ENCODE measurements around the gene HEXIM2.

- TF ChIP-seq EZH2 (IDR thresholded peaks at IDR 0.05) (no peak), POLR2A (IDR thresholded peaks at IDR 0.05; ENCODE audit: borderline replicate concordance, extremely low read depth, insufficient read depth, insufficient read length) (peak; percentile 54), YY1 (IDR thresholded peaks at IDR 0.05; ENCODE audit: extremely low read depth, insufficient replicate concordance, low read depth, low read length) (no peak), ELF1 (IDR thresholded peaks at IDR 0.05; ENCODE audit: borderline replicate concordance, low read depth) (no peak), ZNF274 (IDR thresholded peaks at IDR 0.05; ENCODE audit: low read depth, low read length) (no peak), POLR2AphosphoS5 (IDR thresholded peaks at IDR 0.05; ENCODE audit: low read depth, low read length) (peak; percentile 71), ZBTB33 (IDR thresholded peaks at IDR 0.05; ENCODE audit: extremely low read depth, insufficient replicate concordance, low read length) (no peak), EZH2phosphoT487 (IDR thresholded peaks at IDR 0.05; ENCODE audit: borderline replicate concordance) (no peak)
- TF ChIP-seq, protein P1, sequence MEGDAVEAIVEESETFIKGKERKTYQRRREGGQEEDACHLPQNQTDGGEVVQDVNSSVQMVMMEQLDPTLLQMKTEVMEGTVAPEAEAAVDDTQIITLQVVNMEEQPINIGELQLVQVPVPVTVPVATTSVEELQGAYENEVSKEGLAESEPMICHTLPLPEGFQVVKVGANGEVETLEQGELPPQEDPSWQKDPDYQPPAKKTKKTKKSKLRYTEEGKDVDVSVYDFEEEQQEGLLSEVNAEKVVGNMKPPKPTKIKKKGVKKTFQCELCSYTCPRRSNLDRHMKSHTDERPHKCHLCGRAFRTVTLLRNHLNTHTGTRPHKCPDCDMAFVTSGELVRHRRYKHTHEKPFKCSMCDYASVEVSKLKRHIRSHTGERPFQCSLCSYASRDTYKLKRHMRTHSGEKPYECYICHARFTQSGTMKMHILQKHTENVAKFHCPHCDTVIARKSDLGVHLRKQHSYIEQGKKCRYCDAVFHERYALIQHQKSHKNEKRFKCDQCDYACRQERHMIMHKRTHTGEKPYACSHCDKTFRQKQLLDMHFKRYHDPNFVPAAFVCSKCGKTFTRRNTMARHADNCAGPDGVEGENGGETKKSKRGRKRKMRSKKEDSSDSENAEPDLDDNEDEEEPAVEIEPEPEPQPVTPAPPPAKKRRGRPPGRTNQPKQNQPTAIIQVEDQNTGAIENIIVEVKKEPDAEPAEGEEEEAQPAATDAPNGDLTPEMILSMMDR (IDR thresholded peaks at IDR 0.05 in 2 of 3, conservative IDR thresholded peaks at IDR 0.05 in 1 of 3; ENCODE audit: borderline replicate concordance in 1 of 3, insufficient read depth in 1 of 3, low read depth in 2 of 3, low read length in 2 of 3), result peak in 2 of 3 experiments; percentile 13 to 18; a peak in 1 of 6 replicates
- TF ChIP-seq, protein P2, sequence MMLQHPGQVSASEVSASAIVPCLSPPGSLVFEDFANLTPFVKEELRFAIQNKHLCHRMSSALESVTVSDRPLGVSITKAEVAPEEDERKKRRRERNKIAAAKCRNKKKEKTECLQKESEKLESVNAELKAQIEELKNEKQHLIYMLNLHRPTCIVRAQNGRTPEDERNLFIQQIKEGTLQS (IDR thresholded peaks at IDR 0.05), result no peak
- TF ChIP-seq, protein P3, sequence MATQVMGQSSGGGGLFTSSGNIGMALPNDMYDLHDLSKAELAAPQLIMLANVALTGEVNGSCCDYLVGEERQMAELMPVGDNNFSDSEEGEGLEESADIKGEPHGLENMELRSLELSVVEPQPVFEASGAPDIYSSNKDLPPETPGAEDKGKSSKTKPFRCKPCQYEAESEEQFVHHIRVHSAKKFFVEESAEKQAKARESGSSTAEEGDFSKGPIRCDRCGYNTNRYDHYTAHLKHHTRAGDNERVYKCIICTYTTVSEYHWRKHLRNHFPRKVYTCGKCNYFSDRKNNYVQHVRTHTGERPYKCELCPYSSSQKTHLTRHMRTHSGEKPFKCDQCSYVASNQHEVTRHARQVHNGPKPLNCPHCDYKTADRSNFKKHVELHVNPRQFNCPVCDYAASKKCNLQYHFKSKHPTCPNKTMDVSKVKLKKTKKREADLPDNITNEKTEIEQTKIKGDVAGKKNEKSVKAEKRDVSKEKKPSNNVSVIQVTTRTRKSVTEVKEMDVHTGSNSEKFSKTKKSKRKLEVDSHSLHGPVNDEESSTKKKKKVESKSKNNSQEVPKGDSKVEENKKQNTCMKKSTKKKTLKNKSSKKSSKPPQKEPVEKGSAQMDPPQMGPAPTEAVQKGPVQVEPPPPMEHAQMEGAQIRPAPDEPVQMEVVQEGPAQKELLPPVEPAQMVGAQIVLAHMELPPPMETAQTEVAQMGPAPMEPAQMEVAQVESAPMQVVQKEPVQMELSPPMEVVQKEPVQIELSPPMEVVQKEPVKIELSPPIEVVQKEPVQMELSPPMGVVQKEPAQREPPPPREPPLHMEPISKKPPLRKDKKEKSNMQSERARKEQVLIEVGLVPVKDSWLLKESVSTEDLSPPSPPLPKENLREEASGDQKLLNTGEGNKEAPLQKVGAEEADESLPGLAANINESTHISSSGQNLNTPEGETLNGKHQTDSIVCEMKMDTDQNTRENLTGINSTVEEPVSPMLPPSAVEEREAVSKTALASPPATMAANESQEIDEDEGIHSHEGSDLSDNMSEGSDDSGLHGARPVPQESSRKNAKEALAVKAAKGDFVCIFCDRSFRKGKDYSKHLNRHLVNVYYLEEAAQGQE (IDR thresholded peaks at IDR 0.05; ENCODE audit: low read depth), result no peak
Observed at GRCh38 chr17:45172541-45173286, 11.0 kb downstream of the HEXIM2 start.

Measured in HCT116 (cell line).